ENCODE results near the gene STX8.

STX8 gene

GRCh38 chr17:9229160-9229825 lies 346.3 kb downstream of the STX8 start:
- Histone ChIP-seq H3K27me3 (no peaks in the 10 kb centered on the region), H3K4me1 (no peaks in the 10 kb centered on the region), H3K9me3 (no peaks in the 10 kb centered on the region), H3K36me3 (no peaks in the 10 kb centered on the region), H3K4me3 (ENCODE audit: low read depth, low read length) (no peak overlapping the region)
- DNase-seq = no peak
- TF ChIP-seq CTCF (IDR thresholded peaks at IDR 0.05; ENCODE audit: low read depth, low read length) = no peak

- TF ChIP-seq CTCF (IDR thresholded peaks at IDR 0.05; ENCODE audit: low read depth, low read length) = no peak
- no peaks in the 10 kb centered on the region for H3K4me1 ChIP-seq
- DNase-seq = no peak
- H3K9me3 ChIP-seq = no peaks in the 10 kb centered on the region
- H3K36me3 ChIP-seq = no peaks in the 10 kb centered on the region
- H3K27me3 ChIP-seq = no peaks in the 10 kb centered on the region
- H3K4me3 ChIP-seq (ENCODE audit: low read depth, low read length) = no peak overlapping the region
These were observed 347.0 kb downstream of the STX8 start for GRCh38 chr17:9228408-9229159.

GRCh38 chr17:9227819-9228407 lies 347.7 kb downstream of the STX8 start:
- no peaks in the 10 kb centered on the region for H3K9me3 ChIP-seq
- no peak for DNase-seq
- no peaks in the 10 kb centered on the region for H3K4me1 ChIP-seq
- no peak overlapping the region for H3K4me3 ChIP-seq (ENCODE audit: low read depth, low read length)
- no peaks in the 10 kb centered on the region for H3K36me3 ChIP-seq
- TF ChIP-seq CTCF (IDR thresholded peaks at IDR 0.05; ENCODE audit: low read depth, low read length) = no peak
- H3K27me3 ChIP-seq = no peaks in the 10 kb centered on the region

- no peak for DNase-seq
- H3K27me3 ChIP-seq = no peaks in the 10 kb centered on the region
- no peak for TF ChIP-seq CTCF (IDR thresholded peaks at IDR 0.05; ENCODE audit: low read depth, low read length)
- H3K9me3 ChIP-seq = no peaks in the 10 kb centered on the region
- no peaks in the 10 kb centered on the region for H3K4me1 ChIP-seq
- H3K4me3 ChIP-seq (ENCODE audit: low read depth, low read length) = no peak overlapping the region
- no peaks in the 10 kb centered on the region for H3K36me3 ChIP-seq
These were observed 348.9 kb downstream of the STX8 start for GRCh38 chr17:9226794-9227135.

GRCh38 chr17:9226130-9226793 lies 349.4 kb downstream of the STX8 start:
- no peaks in the 10 kb centered on the region for H3K36me3 ChIP-seq
- no peaks in the 10 kb centered on the region for H3K27me3 ChIP-seq
- no peak overlapping the region for H3K4me3 ChIP-seq (ENCODE audit: low read depth, low read length)
- H3K9me3 ChIP-seq = no peaks in the 10 kb centered on the region
- no peak for DNase-seq
- H3K4me1 ChIP-seq = no peaks in the 10 kb centered on the region
- no peak for TF ChIP-seq CTCF (IDR thresholded peaks at IDR 0.05; ENCODE audit: low read depth, low read length)
